OCI-LY7 (cell line): ENCODE measurements around the gene DHRS3. TPM values are rescaled to one million over a fixed set of nuclear protein-coding genes. Genes with fewer than 3 reads are reported as not detected.

Source experiments
- BruUV-seq: library from RNA; stranded (reverse); fragments of 400-500 nt; replicated peaks from 2 replicates; lab custom pipeline; 2021; lab: Mats Ljungman, UMichigan
- CTCF ChIA-PET: fragments of 300-600 bp; sonication (Branson Sonifier 250); formaldehyde crosslinking; loops from one replicate; lab custom pipeline; 2022; ENCODE audit warnings: antibody characterized with exemption; ENCODE audit not compliant: unreplicated experiment; lab: Charles Lee
- POLR2A ChIA-PET: fragments of 300-600 bp; sonication (Branson Sonifier 250); formaldehyde crosslinking; loops from one replicate; lab custom pipeline; 2022; ENCODE audit warnings: antibody characterized with exemption; lab: Charles Lee
- DNase-seq: peaks from one replicate; pipeline ENCODE4 v3.0.0-alpha.2; 2015; ENCODE audit warnings: low spot score
- H2AFZ ChIP-seq: fragments of 200-600 bp; sonication (generic), shearing (Covaris generic); 2 replicates; pipeline ENCODE4 v1.6.1; 2014; ENCODE audit warnings: mild to moderate bottlenecking, antibody characterized with exemption, low read length, moderate library complexity
- H3K27ac ChIP-seq: fragments of 200-600 bp; sonication (generic); 2 replicates; pipeline ENCODE4 v1.5.1; 2014; ENCODE audit warnings: mixed run types, low read depth, mild to moderate bottlenecking, moderate library complexity, low read length, inconsistent platforms; ENCODE audit not compliant: poor library complexity, severe bottlenecking
- H3K36me3 ChIP-seq: fragments of 200-600 bp; sonication (generic); 2 replicates; pipeline ENCODE4 v1.6.1; 2014; ENCODE audit warnings: mild to moderate bottlenecking, antibody characterized with exemption, low read length, moderate library complexity, mixed read lengths; ENCODE audit not compliant: insufficient read depth
- H3K4me1 ChIP-seq: fragments of 200-600 bp; sonication (generic); 2 replicates; pipeline ENCODE4 v1.5.1; 2014; ENCODE audit warnings: mild to moderate bottlenecking, low read length; ENCODE audit not compliant: insufficient read depth, poor library complexity, severe bottlenecking
- H3K4me2 ChIP-seq: fragments of 200-600 bp; sonication (generic); 2 replicates; pipeline ENCODE4 v1.6.1; 2014; ENCODE audit warnings: mild to moderate bottlenecking, low read length
- H3K4me3 ChIP-seq: fragments of 200-600 bp; sonication (generic); 2 replicates; pipeline ENCODE4 v1.5.1; 2014; ENCODE audit warnings: mild to moderate bottlenecking, low read depth, low read length; ENCODE audit not compliant: poor library complexity, severe bottlenecking
- H3K79me2 ChIP-seq: fragments of 200-600 bp; sonication (generic); 2 replicates; pipeline ENCODE4 v1.6.1; 2016; ENCODE audit warnings: low read depth, mild to moderate bottlenecking, low read length, moderate library complexity, mixed read lengths; ENCODE audit not compliant: insufficient read depth
- H3K9me2 ChIP-seq: fragments of 200-600 bp; sonication (generic); 2 replicates; pipeline ENCODE4 v1.6.1; 2016; ENCODE audit warnings: mild to moderate bottlenecking, low read length, mixed read lengths; ENCODE audit not compliant: insufficient read depth
- H3K9me3 ChIP-seq: fragments of 200-600 bp; sonication (generic); 2 replicates; pipeline ENCODE4 v1.6.1; 2014; ENCODE audit warnings: mild to moderate bottlenecking, mixed run types, low read length, mixed read lengths
- H4K20me1 ChIP-seq: fragments of 200-600 bp; sonication (generic); 2 replicates; pipeline ENCODE4 v1.6.1; 2014; ENCODE audit warnings: mild to moderate bottlenecking, antibody characterized with exemption, low read length, moderate library complexity, mixed read lengths; ENCODE audit not compliant: insufficient read depth
- EZH2phosphoT487 ChIP-seq: fragments of 200-600 bp; sonication (generic); IDR thresholded peaks from 2 replicates; pipeline ENCODE4 v1.6.1; 2018; ENCODE audit warnings: low read depth, borderline replicate concordance, mild to moderate bottlenecking, mixed run types, antibody characterized with exemption, low read length, moderate library complexity, mixed read lengths
- intact Hi-C: fragments of 100-400 bp; cut with micrococcal nuclease; formaldehyde crosslinking; loops from one replicate; pipeline ENCODE4 v1.10.0; 2022; ENCODE audit not compliant: unreplicated experiment
- total RNA-seq, 2 experiments: library from RNA; depleted of rRNA in 1 of 2; stranded (reverse); fragments of >200 nt in 1 of 2; shearing (Covaris generic) in 1 of 2; gene quantifications; 2 replicates each; pipeline ENCODE4 v1.2.3, GENCODE V29; 2014 to 2022
- TF ChIP-seq, protein P1 (sequence below): fragments of 200-600 bp; sonication (generic); conservative IDR thresholded peaks from 2 replicates; pipeline ENCODE4 v1.5.1; 2014; ENCODE audit warnings: mild to moderate bottlenecking, antibody characterized with exemption, low read length, moderate library complexity, mixed read lengths

DHRS3 gene
- total RNA-seq, 2 experiments from 2014 or later: not detected

- intact Hi-C loops: no loop called here
- Histone ChIP-seq H3K4me2 (no peak overlapping the region), H3K4me1 (no peaks in the 10 kb centered on the region), H3K36me3 (no peaks in the 10 kb centered on the region), H3K79me2 (no peaks in the 10 kb centered on the region), H3K9me3 (no peaks in the 10 kb centered on the region), H4K20me1 (no peaks in the 10 kb centered on the region), H2AFZ (no peak overlapping the region), H3K9me2 (no peaks in the 10 kb centered on the region), H3K4me3 (no peak overlapping the region), H3K27ac (no peak overlapping the region)
- POLR2A ChIA-PET: no interaction called here
- no TSS peak for BruUV-seq
- CTCF ChIA-PET: no interaction called here
- DNase-seq: no peak
- TF ChIP-seq EZH2phosphoT487: no peak
- TF ChIP-seq, protein P1, sequence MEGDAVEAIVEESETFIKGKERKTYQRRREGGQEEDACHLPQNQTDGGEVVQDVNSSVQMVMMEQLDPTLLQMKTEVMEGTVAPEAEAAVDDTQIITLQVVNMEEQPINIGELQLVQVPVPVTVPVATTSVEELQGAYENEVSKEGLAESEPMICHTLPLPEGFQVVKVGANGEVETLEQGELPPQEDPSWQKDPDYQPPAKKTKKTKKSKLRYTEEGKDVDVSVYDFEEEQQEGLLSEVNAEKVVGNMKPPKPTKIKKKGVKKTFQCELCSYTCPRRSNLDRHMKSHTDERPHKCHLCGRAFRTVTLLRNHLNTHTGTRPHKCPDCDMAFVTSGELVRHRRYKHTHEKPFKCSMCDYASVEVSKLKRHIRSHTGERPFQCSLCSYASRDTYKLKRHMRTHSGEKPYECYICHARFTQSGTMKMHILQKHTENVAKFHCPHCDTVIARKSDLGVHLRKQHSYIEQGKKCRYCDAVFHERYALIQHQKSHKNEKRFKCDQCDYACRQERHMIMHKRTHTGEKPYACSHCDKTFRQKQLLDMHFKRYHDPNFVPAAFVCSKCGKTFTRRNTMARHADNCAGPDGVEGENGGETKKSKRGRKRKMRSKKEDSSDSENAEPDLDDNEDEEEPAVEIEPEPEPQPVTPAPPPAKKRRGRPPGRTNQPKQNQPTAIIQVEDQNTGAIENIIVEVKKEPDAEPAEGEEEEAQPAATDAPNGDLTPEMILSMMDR: no peak
Measured at GRCh38 chr1:12591267-12591938, 26.6 kb downstream of the DHRS3 start.

DNA sequence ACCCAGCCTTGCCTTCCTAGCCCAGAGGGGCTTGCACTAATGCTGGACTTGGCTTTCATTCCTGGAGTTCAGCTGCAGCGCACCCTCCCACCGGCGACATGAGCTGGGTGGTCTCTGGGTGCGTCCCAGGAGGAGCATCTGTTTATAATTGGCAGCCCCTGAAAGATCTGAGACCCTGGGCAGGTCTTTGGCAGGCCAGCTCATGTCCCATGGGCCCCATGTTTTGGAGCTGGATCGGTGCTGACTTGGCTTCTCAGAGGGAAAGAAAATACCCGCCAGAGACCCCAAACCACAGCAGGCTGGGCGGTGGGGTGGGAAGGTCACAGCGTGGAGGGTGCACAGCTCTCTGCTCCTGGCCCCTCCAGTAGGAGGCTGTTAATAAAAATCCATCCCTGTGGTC is 29.3 kb downstream of the DHRS3 start:
- no peak for DNase-seq
- no peak overlapping the region for H2AFZ ChIP-seq
- H3K9me3 ChIP-seq: no peaks in the 10 kb centered on the region
- TF ChIP-seq, protein P1: no peak
- no peak for TF ChIP-seq EZH2phosphoT487
- CTCF ChIA-PET: no interaction called here
- H3K36me3 ChIP-seq: no peaks in the 10 kb centered on the region
- no peak overlapping the region for H3K27ac ChIP-seq
- H3K4me3 ChIP-seq: no peak overlapping the region
- intact Hi-C loops: no loop called here
- no peak overlapping the region for H3K4me2 ChIP-seq
- no peaks in the 10 kb centered on the region for H3K79me2 ChIP-seq
- no peaks in the 10 kb centered on the region for H3K9me2 ChIP-seq
- H3K4me1 ChIP-seq: no peaks in the 10 kb centered on the region
- H4K20me1 ChIP-seq: no peaks in the 10 kb centered on the region
- POLR2A ChIA-PET: no interaction called here
- no TSS peak for BruUV-seq

DNA sequence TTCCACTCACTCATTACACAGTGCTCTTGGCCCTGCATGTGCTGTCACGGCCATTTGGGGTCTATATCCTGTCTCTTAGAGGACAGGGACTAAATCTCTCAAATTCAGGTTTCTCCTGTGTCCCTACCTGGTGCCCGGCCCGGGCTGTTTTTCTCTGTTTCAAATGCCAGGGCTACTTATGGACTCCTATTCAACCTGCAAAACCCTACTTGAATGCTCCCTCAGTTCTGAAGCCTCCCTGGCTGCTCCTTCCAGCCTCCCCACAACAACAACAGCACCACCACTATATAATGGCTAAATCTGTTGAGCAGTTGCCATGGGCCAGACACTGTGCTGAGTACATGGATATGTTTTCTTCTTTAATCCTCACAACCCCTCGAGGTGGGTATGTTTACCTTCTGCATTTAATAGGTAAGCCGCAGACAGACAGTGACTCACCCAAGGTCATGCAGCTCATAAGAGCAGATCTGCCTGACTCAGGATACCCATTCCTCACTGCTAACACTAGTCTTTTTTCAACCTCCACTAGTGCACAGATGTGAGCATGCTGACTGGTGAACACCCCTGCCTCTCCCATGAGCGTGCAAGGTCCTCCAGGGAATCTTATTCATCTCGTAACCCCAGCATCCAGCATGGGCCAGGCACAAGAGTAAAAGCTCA is 29.9 kb downstream of the DHRS3 start:
- no peaks in the 10 kb centered on the region for H3K36me3 ChIP-seq
- no peak overlapping the region for H3K4me3 ChIP-seq
- H4K20me1 ChIP-seq: no peaks in the 10 kb centered on the region
- BruUV-seq: no TSS peak
- no peak for TF ChIP-seq EZH2phosphoT487
- TF ChIP-seq, protein P1: no peak
- H2AFZ ChIP-seq: no peak overlapping the region
- ChIA-PET POLR2A (no interaction called here), CTCF (interaction anchor here (0.5 kb wide), 1 partner anchor 942 kb away, joined by 3 read pairs; no protein-coding TSS in a partner anchor)
- H3K4me2 ChIP-seq: no peak overlapping the region
- H3K79me2 ChIP-seq: no peaks in the 10 kb centered on the region
- no peaks in the 10 kb centered on the region for H3K4me1 ChIP-seq
- DNase-seq: no peak
- H3K9me3 ChIP-seq: no peaks in the 10 kb centered on the region
- no peak overlapping the region for H3K27ac ChIP-seq
- H3K9me2 ChIP-seq: no peaks in the 10 kb centered on the region
- intact Hi-C loops: no loop called here
